Transverse colon (tissue), 4 donors: ENCODE results near the gene FAM241B. TPM values are rescaled to one million over a fixed set of nuclear protein-coding genes. Genes with fewer than 3 reads are reported as not detected.

Source experiments
- DNase-seq: peaks from one replicate; pipeline ENCODE4 v3.0.0-alpha.2; 2019
- H3K27ac ChIP-seq, 4 donors: fragments of 200-600 bp; sonication (generic); 2 replicates each; pipeline ENCODE4 v1.5.1; 2016 to 2018; ENCODE audit warnings: inconsistent platforms in 4 of 4
- H3K27me3 ChIP-seq: fragments of 200-600 bp; sonication (generic); 2 replicates; pipeline ENCODE4 v1.5.1; 2017; ENCODE audit warnings: inconsistent platforms
- H3K36me3 ChIP-seq, 4 donors: fragments of 200-600 bp; sonication (generic); 2 replicates each; pipeline ENCODE4 v1.5.1; 2017 to 2019; ENCODE audit warnings: inconsistent platforms in 4 of 4
- H3K4me1 ChIP-seq, 4 donors: fragments of 200-600 bp; sonication (generic); 2 replicates each; pipeline ENCODE4 v1.5.1; 2017 to 2020; ENCODE audit warnings: inconsistent platforms in 4 of 4
- H3K4me3 ChIP-seq, 4 donors: fragments of 200-600 bp; sonication (generic); 1 replicate in 1 of 4; 2 replicates in 3 of 4; pipeline versions ENCODE4 v1.5.1 to v1.6.1; 2017 to 2019; ENCODE audit warnings: inconsistent platforms in 4 of 4
- H3K9me3 ChIP-seq, 2 donors: fragments of 200-600 bp; sonication (generic); 2 replicates each; pipeline ENCODE4 v1.5.1; 2017 to 2019; ENCODE audit warnings: inconsistent platforms in 2 of 2
- CTCF ChIP-seq, 5 experiments: fragments of 200-600 bp in 3 of 5; fragments of 450-650 bp in 2 of 5; sonication (generic) in 3 of 5; IDR thresholded peaks; 1 replicate in 2 of 5; 2 replicates in 3 of 5; pipeline ENCODE4 v1.5.1; 2016 to 2017; ENCODE audit warnings: antibody characterized with exemption in 5 of 5, inconsistent platforms in 3 of 5, mild to moderate bottlenecking in 2 of 5, moderate library complexity in 1 of 5
- EP300 ChIP-seq: sonication (generic); formaldehyde crosslinking; IDR thresholded peaks from one replicate; pipeline ENCODE4 v1.6.1; 2017; ENCODE audit warnings: antibody characterized with exemption, low read depth
- POLR2A ChIP-seq: fragments of 450-650 bp; IDR thresholded peaks from one replicate; pipeline ENCODE4 v1.6.1; 2016; ENCODE audit warnings: antibody characterized with exemption, mild to moderate bottlenecking, moderate library complexity
- POLR2AphosphoS5 ChIP-seq, 3 donors: sonication (generic); formaldehyde crosslinking; IDR thresholded peaks; one replicate each; pipeline ENCODE4 v1.6.1; 2016; ENCODE audit warnings: antibody characterized with exemption in 3 of 3
- WGBS, 2 donors: methylation state at CpG; one replicate each; pipeline ENCODE4 v1.1.5; 2018; ENCODE audit warnings: low coverage in 1 of 2; 5-methylcytosine and 5-hydroxymethylcytosine counted together
- in situ Hi-C, 4 donors: fragments of 200-750 bp; cut with MboI; loops; one replicate each; pipeline versions ENCODE4 v1.15.0 to v1.15.1; 2017; ENCODE audit warnings: low sequenced_read_pairs in 3 of 4, low pct_ligation_motif_present in 1 of 4, low pct_unique_long_range_greater_than_20kb in 1 of 4
- intact Hi-C: fragments of 100-400 bp; cut with DNase I; formaldehyde crosslinking; loops from one replicate; pipeline ENCODE4 v1.15.1; 2023; ENCODE audit warnings: low total_unique reads
- total RNA-seq, 4 donors: library from RNA; depleted of rRNA; stranded (reverse); fragments of >200 nt; gene quantifications; one replicate each; pipeline ENCODE4 v1.1.0, GENCODE V29; 2016

Gene FAM241B
- total RNA-seq, 4 donors from 2014 or later: 0.95 to 1.4 TPM; not detected in 2

GRCh38 chr10:69633673-69634635 is 3.9 kb downstream of the FAM241B start:
- Histone ChIP-seq H3K27ac (no peak overlapping the region), H3K36me3 (no peaks in the 10 kb centered on the region), H3K4me1 (peaks cover 0 to 13% (median 7%) of the 10 kb centered on the region in 4 donors), H3K9me3 (no peaks in the 10 kb centered on the region), H3K27me3 (no peaks in the 10 kb centered on the region), H3K4me3 (no peak overlapping the region)
- 87 to 90% methylated on average over 3 to 12 of the region's 14 CpGs for WGBS, 2 donors
- no peak for DNase-seq
- in situ Hi-C loops: loop anchor here (10.0 to 25.0 kb wide), 6 partner anchors 122 to 397 kb away; partner anchors contain the start of gene TACR2 (in 3 of the 4)
- TF ChIP-seq EP300: no peak
- no peak for TF ChIP-seq POLR2A
- no peak for TF ChIP-seq POLR2AphosphoS5 (IDR thresholded peaks at IDR 0.05)
- no peak for TF ChIP-seq CTCF (IDR thresholded peaks at IDR 0.05)
- intact Hi-C loops: no loop called here

GRCh38 chr10:69634759-69635425 is 4.8 kb downstream of the FAM241B start:
- 87 to 90% methylated on average over 4 to 9 of the region's 9 CpGs for WGBS, 2 donors
- in situ Hi-C loops: loop anchor here (5.0 to 25.0 kb wide), 7 partner anchors 118 to 398 kb away; partner anchors contain the start of gene TACR2 (in 3 of the 4)

GRCh38 chr10:69635428-69636272 is 5.6 kb downstream of the FAM241B start:
- Histone ChIP-seq H3K9me3 (no peaks in the 10 kb centered on the region), H3K27me3 (no peaks in the 10 kb centered on the region), H3K4me1 (peaks cover 0 to 4% (median under 1%) of the 10 kb centered on the region in 4 donors), H3K4me3 (no peak overlapping the region), H3K36me3 (no peaks in the 10 kb centered on the region), H3K27ac (no peak overlapping the region)
- in situ Hi-C loops (loop anchor here (5.0 to 25.0 kb wide), 7 partner anchors 118 to 398 kb away; partner anchors contain the start of gene TACR2 (in 3 of the 4)), intact Hi-C loops (loop anchor here (5.0 kb wide), 1 partner anchor 118 kb away; no protein-coding TSS in a partner anchor)
- DNase-seq: no peak
- WGBS, 2 donors: 64% methylated on average over 13 of the region's 13 CpGs; no CpG with 5 or more reads in 1 of the 2 donors
- no peak for TF ChIP-seq CTCF (IDR thresholded peaks at IDR 0.05)

More at GRCh38 chr10:69634759-69635425, 4.8 kb downstream of the FAM241B start:
- Histone ChIP-seq H3K4me1 (peaks cover 0 to 10% (median 6%) of the 10 kb centered on the region in 4 donors), H3K27me3 (no peaks in the 10 kb centered on the region), H3K9me3 (no peaks in the 10 kb centered on the region), H3K4me3 (no peak overlapping the region), H3K36me3 (no peaks in the 10 kb centered on the region), H3K27ac (no peak overlapping the region)
- DNase-seq: no peak
- TF ChIP-seq POLR2A: no peak
- no peak for TF ChIP-seq CTCF (IDR thresholded peaks at IDR 0.05)
- no peak for TF ChIP-seq POLR2AphosphoS5 (IDR thresholded peaks at IDR 0.05)
- TF ChIP-seq EP300: no peak
- intact Hi-C loops: loop anchor here (5.0 kb wide), 1 partner anchor 118 kb away; no protein-coding TSS in a partner anchor
